Measurements from ENCODE around the gene SMARCE1.

Gene SMARCE1

GRCh38 chr17:40633871-40634270 lies 13.7 kb downstream of the SMARCE1 start:
- no peak overlapping the region for H3K4me2 ChIP-seq (ENCODE audit: low read length)
- no peak overlapping the region for H3K27ac ChIP-seq (ENCODE audit: low read depth, low read length)
- no peak overlapping the region for H3K4me3 ChIP-seq (ENCODE audit: low read length)
- peaks cover 10% of the 10 kb centered on the region for H3K79me2 ChIP-seq (ENCODE audit: control insufficient read depth, low read length)
- TF ChIP-seq, protein P1, sequence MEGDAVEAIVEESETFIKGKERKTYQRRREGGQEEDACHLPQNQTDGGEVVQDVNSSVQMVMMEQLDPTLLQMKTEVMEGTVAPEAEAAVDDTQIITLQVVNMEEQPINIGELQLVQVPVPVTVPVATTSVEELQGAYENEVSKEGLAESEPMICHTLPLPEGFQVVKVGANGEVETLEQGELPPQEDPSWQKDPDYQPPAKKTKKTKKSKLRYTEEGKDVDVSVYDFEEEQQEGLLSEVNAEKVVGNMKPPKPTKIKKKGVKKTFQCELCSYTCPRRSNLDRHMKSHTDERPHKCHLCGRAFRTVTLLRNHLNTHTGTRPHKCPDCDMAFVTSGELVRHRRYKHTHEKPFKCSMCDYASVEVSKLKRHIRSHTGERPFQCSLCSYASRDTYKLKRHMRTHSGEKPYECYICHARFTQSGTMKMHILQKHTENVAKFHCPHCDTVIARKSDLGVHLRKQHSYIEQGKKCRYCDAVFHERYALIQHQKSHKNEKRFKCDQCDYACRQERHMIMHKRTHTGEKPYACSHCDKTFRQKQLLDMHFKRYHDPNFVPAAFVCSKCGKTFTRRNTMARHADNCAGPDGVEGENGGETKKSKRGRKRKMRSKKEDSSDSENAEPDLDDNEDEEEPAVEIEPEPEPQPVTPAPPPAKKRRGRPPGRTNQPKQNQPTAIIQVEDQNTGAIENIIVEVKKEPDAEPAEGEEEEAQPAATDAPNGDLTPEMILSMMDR (IDR thresholded peaks at IDR 0.05; ENCODE audit: low read depth, low read length, poor library complexity, severe bottlenecking) = no peak
- TF ChIP-seq EZH2phosphoT487 (IDR thresholded peaks at IDR 0.05; ENCODE audit: borderline replicate concordance, low read length) = no peak
- no peaks in the 10 kb centered on the region for H3F3A ChIP-seq (ENCODE audit: control insufficient read depth, insufficient read depth)
- no peaks in the 10 kb centered on the region for H3K4me1 ChIP-seq (ENCODE audit: control insufficient read depth, low read length)
- no peaks in the 10 kb centered on the region for H3K9me3 ChIP-seq (ENCODE audit: control insufficient read depth, insufficient read depth, low read length)
- no peaks in the 10 kb centered on the region for H3K27me3 ChIP-seq (ENCODE audit: control insufficient read depth, low read length)
- peaks cover under 1% of the 10 kb centered on the region; the same call in 1 of the 2 replicates for H4K20me1 ChIP-seq (ENCODE audit: control insufficient read depth, insufficient read depth, low read depth, low read length)
- peaks cover 99% of the 10 kb centered on the region for H3K36me3 ChIP-seq (ENCODE audit: control insufficient read depth, low read length)
- H3K9me2 ChIP-seq (replicated peaks; ENCODE audit: control insufficient read depth, low read length) = no peaks in the 10 kb centered on the region

- Histone ChIP-seq H3K4me2 (ENCODE audit: low read length) (no peak overlapping the region), H3K27me3 (ENCODE audit: control insufficient read depth, low read length) (no peaks in the 10 kb centered on the region), H3K9me3 (ENCODE audit: control insufficient read depth, insufficient read depth, low read length) (no peaks in the 10 kb centered on the region), H3K9me2 (replicated peaks; ENCODE audit: control insufficient read depth, low read length) (no peaks in the 10 kb centered on the region), H3F3A (ENCODE audit: control insufficient read depth, insufficient read depth) (0 out of 2 replicates have a peak, but pooled peaks cover 3% of the 10 kb centered on the region), H3K4me3 (ENCODE audit: low read length) (no peak overlapping the region), H4K20me1 (ENCODE audit: control insufficient read depth, insufficient read depth, low read depth, low read length) (no peaks in the 10 kb centered on the region), H3K27ac (ENCODE audit: low read depth, low read length) (no peak overlapping the region), H3K4me1 (ENCODE audit: control insufficient read depth, low read length) (no peaks in the 10 kb centered on the region), H3K36me3 (ENCODE audit: control insufficient read depth, low read length) (peaks cover 98% of the 10 kb centered on the region), H3K79me2 (ENCODE audit: control insufficient read depth, low read length) (no peaks in the 10 kb centered on the region)
- TF ChIP-seq, protein P1 (IDR thresholded peaks at IDR 0.05; ENCODE audit: low read depth, low read length, poor library complexity, severe bottlenecking) = no peak
- no peak for TF ChIP-seq EZH2phosphoT487 (IDR thresholded peaks at IDR 0.05; ENCODE audit: borderline replicate concordance, low read length)
These were observed 15.4 kb downstream of the SMARCE1 start for GRCh38 chr17:40632216-40632615.

- Histone ChIP-seq H3K9me2 (replicated peaks; ENCODE audit: control insufficient read depth, low read length) (no peaks in the 10 kb centered on the region), H3K4me3 (ENCODE audit: low read length) (no peak overlapping the region), H3K27me3 (ENCODE audit: control insufficient read depth, low read length) (no peaks in the 10 kb centered on the region), H3K4me1 (ENCODE audit: control insufficient read depth, low read length) (peaks cover 4% of the 10 kb centered on the region), H3K36me3 (ENCODE audit: control insufficient read depth, low read length) (peaks cover 75% of the 10 kb centered on the region), H3K79me2 (ENCODE audit: control insufficient read depth, low read length) (no peaks in the 10 kb centered on the region), H3F3A (ENCODE audit: control insufficient read depth, insufficient read depth) (peaks cover 7% of the 10 kb centered on the region; the same call in 1 of the 2 replicates), H3K4me2 (ENCODE audit: low read length) (no peak overlapping the region), H3K9me3 (ENCODE audit: control insufficient read depth, insufficient read depth, low read length) (no peaks in the 10 kb centered on the region), H4K20me1 (ENCODE audit: control insufficient read depth, insufficient read depth, low read depth, low read length) (no peaks in the 10 kb centered on the region), H3K27ac (ENCODE audit: low read depth, low read length) (no peak overlapping the region)
- no peak for TF ChIP-seq EZH2phosphoT487 (IDR thresholded peaks at IDR 0.05; ENCODE audit: borderline replicate concordance, low read length)
- TF ChIP-seq, protein P1 (IDR thresholded peaks at IDR 0.05; ENCODE audit: low read depth, low read length, poor library complexity, severe bottlenecking) = no peak
These were observed 17.8 kb downstream of the SMARCE1 start for GRCh38 chr17:40629842-40630241.

Data from DOHH2 (cell line).